ENCODE results near the gene LRRC15. TPM values are rescaled to one million over a fixed set of nuclear protein-coding genes. Genes with fewer than 3 reads are reported as not detected.

The LRRC15 gene
- polyA plus RNA-seq, 1 experiment, result 4.9 TPM

- H3K27ac ChIP-seq (ENCODE audit: low read depth, low read length), result no peak overlapping the region
- CTCF ChIA-PET, result interaction anchor here (4.1 kb wide), 1 partner anchor 25 kb away, joined by 19 read pairs; no protein-coding TSS in a partner anchor
Observed at GRCh38 chr3:194368918-194369317, 625 bp downstream of the LRRC15 start.

GRCh38 chr3:194367992-194368841 lies 1.3 kb downstream of the LRRC15 start:
- H3K27me3 ChIP-seq (ENCODE audit: control insufficient read depth, insufficient read depth, low read length), result no peaks in the 10 kb centered on the region
- no peaks in the 10 kb centered on the region for H3K9me3 ChIP-seq (ENCODE audit: control insufficient read depth, insufficient read depth, low read length)
- CTCF ChIA-PET, result interaction anchor here (4.1 kb wide), 1 partner anchor 24 kb away, joined by 19 read pairs; no protein-coding TSS in a partner anchor

More at GRCh38 chr3:194368918-194369317, 625 bp downstream of the LRRC15 start:
- POLR2A ChIA-PET, result no interaction called here
- TF ChIP-seq CTCF (IDR thresholded peaks at IDR 0.05; ENCODE audit: low read depth, low read length), result no peak
- H3K27me3 ChIP-seq (ENCODE audit: control insufficient read depth, insufficient read depth, low read length), result no peaks in the 10 kb centered on the region
- no peak overlapping the region for H3K4me3 ChIP-seq (ENCODE audit: low read depth, low read length)
- H3K9me3 ChIP-seq (ENCODE audit: control insufficient read depth, insufficient read depth, low read length), result no peaks in the 10 kb centered on the region
- no peak for DNase-seq (ENCODE audit: low read depth, low spot score)

GRCh38 chr3:194365978-194366490 lies 3.5 kb downstream of the LRRC15 start:
- no peak overlapping the region for H3K4me3 ChIP-seq (ENCODE audit: low read depth, low read length)
- no peak for DNase-seq (ENCODE audit: low read depth, low spot score)
- ChIA-PET POLR2A (no interaction called here), CTCF (interaction anchor here (4.1 to 13.4 kb wide), 2 partner anchors 21 to 22 kb away, joined by 19 to 151 read pairs; no protein-coding TSS in a partner anchor)
- no peak for TF ChIP-seq CTCF (IDR thresholded peaks at IDR 0.05; ENCODE audit: low read depth, low read length)
- peaks cover 3% of the 10 kb centered on the region for H3K27me3 ChIP-seq (ENCODE audit: control insufficient read depth, insufficient read depth, low read length)
- H3K9me3 ChIP-seq (ENCODE audit: control insufficient read depth, insufficient read depth, low read length), result no peaks in the 10 kb centered on the region
- peak overlapping the region; percentile 90 for H3K27ac ChIP-seq (ENCODE audit: low read depth, low read length)

More at GRCh38 chr3:194367992-194368841, 1.3 kb downstream of the LRRC15 start:
- Histone ChIP-seq H3K4me3 (ENCODE audit: low read depth, low read length) (no peak overlapping the region), H3K27ac (ENCODE audit: low read depth, low read length) (no peak overlapping the region)
- TF ChIP-seq CTCF (IDR thresholded peaks at IDR 0.05; ENCODE audit: low read depth, low read length), result no peak
- POLR2A ChIA-PET, result no interaction called here
- DNase-seq (ENCODE audit: low read depth, low spot score), result no peak

- DNase-seq (ENCODE audit: low read depth, low spot score), result no peak
- POLR2A ChIA-PET, result no interaction called here
Observed at GRCh38 chr3:194365526-194365925, 4.0 kb downstream of the LRRC15 start.

More at GRCh38 chr3:194365526-194365925, 4.0 kb downstream of the LRRC15 start:
- CTCF ChIA-PET, result interaction anchor here (13.4 kb wide), 1 partner anchor 20 kb away, joined by 151 read pairs; no protein-coding TSS in a partner anchor
- TF ChIP-seq CTCF (IDR thresholded peaks at IDR 0.05; ENCODE audit: low read depth, low read length), result no peak
- no peak overlapping the region for H3K4me3 ChIP-seq (ENCODE audit: low read depth, low read length)
- peaks cover 3% of the 10 kb centered on the region for H3K27me3 ChIP-seq (ENCODE audit: control insufficient read depth, insufficient read depth, low read length)
- peak overlapping the region; percentile 90 for H3K27ac ChIP-seq (ENCODE audit: low read depth, low read length)
- no peaks in the 10 kb centered on the region for H3K9me3 ChIP-seq (ENCODE audit: control insufficient read depth, insufficient read depth, low read length)

Measured in AG04450 (cell line).